Neural progenitor cell (in vitro differentiated cells): ENCODE measurements around the gene FAM53A. TPM values are rescaled to one million over a fixed set of nuclear protein-coding genes. Genes with fewer than 3 reads are reported as not detected.

Experiments used
- DNase-seq: peaks from one replicate; pipeline ENCODE4 v3.0.0-alpha.2; 2016; ENCODE audit warnings: low spot score
- H2AFZ ChIP-seq: fragments of 200-600 bp; sonication (generic); replicated peaks from 2 replicates; pipeline ENCODE4 v1.6.1; 2016; ENCODE audit warnings: antibody characterized with exemption
- H3F3A ChIP-seq: fragments of 200-600 bp; sonication (generic); 2 replicates; pipeline ENCODE4 v1.6.1; 2016; ENCODE audit warnings: antibody characterized with exemption, low read depth
- H3K27ac ChIP-seq: fragments of 200-600 bp; sonication (generic); 2 replicates; pipeline ENCODE4 v1.5.1; 2016; ENCODE audit warnings: mild to moderate bottlenecking
- H3K27me3 ChIP-seq: fragments of 200-600 bp; sonication (generic); 2 replicates; pipeline ENCODE4 v1.6.1; 2016; ENCODE audit warnings: mild to moderate bottlenecking, moderate library complexity
- H3K36me3 ChIP-seq: fragments of 200-600 bp; sonication (generic); 2 replicates; pipeline ENCODE4 v1.5.1; 2016
- H3K4me1 ChIP-seq: fragments of 200-600 bp; sonication (generic); 2 replicates; pipeline ENCODE4 v1.6.1; 2016; ENCODE audit warnings: mixed run types
- H3K4me2 ChIP-seq: fragments of 200-600 bp; sonication (generic); 2 replicates; pipeline ENCODE4 v1.6.1; 2016
- H3K4me3 ChIP-seq: fragments of 200-600 bp; sonication (generic); 2 replicates; pipeline ENCODE4 v1.5.1; 2016
- H3K79me2 ChIP-seq: fragments of 200-600 bp; sonication (generic); 2 replicates; pipeline ENCODE4 v1.6.1; 2016; ENCODE audit warnings: low read depth
- H3K9ac ChIP-seq: fragments of 200-600 bp; sonication (generic); 2 replicates; pipeline ENCODE4 v1.6.1; 2016
- H3K9me3 ChIP-seq: fragments of 200-600 bp; sonication (generic); 2 replicates; pipeline ENCODE4 v1.5.1; 2016; ENCODE audit warnings: low read depth
- H4K20me1 ChIP-seq: fragments of 200-600 bp; sonication (generic); 2 replicates; pipeline ENCODE4 v1.6.1; 2016; ENCODE audit warnings: low read depth
- H3K27ac Mint-ChIP-seq: 3 replicates; pipeline ENCODE4 v1.8.0; 2021; ENCODE audit warnings: mixed read lengths
- H3K27me3 Mint-ChIP-seq: 2 replicates; pipeline ENCODE4 v1.8.0; 2022; ENCODE audit warnings: low read depth, mild to moderate bottlenecking, inconsistent platforms, moderate library complexity, mixed read lengths; ENCODE audit not compliant: insufficient read depth
- H3K36me3 Mint-ChIP-seq: 3 replicates; pipeline ENCODE4 v1.8.0; 2021; ENCODE audit warnings: mixed read lengths
- H3K4me1 Mint-ChIP-seq: 3 replicates; pipeline ENCODE4 v1.8.0; 2021; ENCODE audit warnings: mixed read lengths
- H3K4me3 Mint-ChIP-seq: 3 replicates; pipeline ENCODE4 v1.8.0; 2021; ENCODE audit warnings: mild to moderate bottlenecking, moderate library complexity, mixed read lengths
- H3K9me3 Mint-ChIP-seq: 3 replicates; pipeline ENCODE4 v1.8.0; 2020; ENCODE audit warnings: mixed read lengths
- EZH2 ChIP-seq: fragments of 200-600 bp; sonication (generic); IDR thresholded peaks from 2 replicates; pipeline ENCODE4 v1.6.1; 2017; ENCODE audit warnings: antibody characterized with exemption, mild to moderate bottlenecking, moderate library complexity
- EZH2phosphoT487 ChIP-seq: fragments of 200-600 bp; sonication (generic); IDR thresholded peaks from 2 replicates; pipeline ENCODE4 v1.6.1; 2017; ENCODE audit warnings: antibody characterized with exemption
- total RNA-seq: library from RNA; depleted of rRNA; stranded (reverse); fragments of >200 nt; gene quantifications from 2 replicates; pipeline ENCODE4 v1.2.3, GENCODE V29; 2015; ENCODE audit warnings: low replicate concordance
- TF ChIP-seq, protein P1 (sequence below): fragments of 200-600 bp; sonication (generic); IDR thresholded peaks from 2 replicates; pipeline ENCODE4 v1.5.1; 2017; ENCODE audit warnings: antibody characterized with exemption, mild to moderate bottlenecking

The FAM53A gene
- total RNA-seq, 1 donor from 2014 or later, result 3.2 TPM

DNA sequence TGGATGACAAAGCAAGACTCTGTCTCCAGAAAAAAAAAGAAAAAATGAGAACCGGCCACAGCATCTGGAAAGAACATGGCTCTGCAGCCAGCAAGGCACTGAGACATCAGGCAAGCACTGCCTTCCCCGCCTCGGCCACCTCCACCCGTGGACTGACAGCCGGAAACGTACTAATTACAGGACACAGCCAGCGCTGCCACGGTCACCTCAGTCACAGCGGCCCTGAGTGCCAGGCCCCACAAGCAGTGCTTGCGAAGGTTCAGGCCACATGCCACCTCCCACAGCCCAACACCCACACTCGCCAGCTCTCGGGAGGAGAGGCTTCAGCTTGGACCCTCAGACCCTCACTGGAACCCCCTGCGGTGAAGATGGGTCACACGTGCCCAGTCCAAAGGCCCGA lies 16.8 kb downstream of the FAM53A start:
- no peaks in the 10 kb centered on the region for H3K27me3 ChIP-seq
- no peak overlapping the region for H3K27ac ChIP-seq
- H3K79me2 ChIP-seq, result no peaks in the 10 kb centered on the region
- H3K4me1 ChIP-seq, result peaks cover 10% of the 10 kb centered on the region
- TF ChIP-seq EZH2phosphoT487 (no peak), EZH2 (no peak)
- TF ChIP-seq, protein P1, sequence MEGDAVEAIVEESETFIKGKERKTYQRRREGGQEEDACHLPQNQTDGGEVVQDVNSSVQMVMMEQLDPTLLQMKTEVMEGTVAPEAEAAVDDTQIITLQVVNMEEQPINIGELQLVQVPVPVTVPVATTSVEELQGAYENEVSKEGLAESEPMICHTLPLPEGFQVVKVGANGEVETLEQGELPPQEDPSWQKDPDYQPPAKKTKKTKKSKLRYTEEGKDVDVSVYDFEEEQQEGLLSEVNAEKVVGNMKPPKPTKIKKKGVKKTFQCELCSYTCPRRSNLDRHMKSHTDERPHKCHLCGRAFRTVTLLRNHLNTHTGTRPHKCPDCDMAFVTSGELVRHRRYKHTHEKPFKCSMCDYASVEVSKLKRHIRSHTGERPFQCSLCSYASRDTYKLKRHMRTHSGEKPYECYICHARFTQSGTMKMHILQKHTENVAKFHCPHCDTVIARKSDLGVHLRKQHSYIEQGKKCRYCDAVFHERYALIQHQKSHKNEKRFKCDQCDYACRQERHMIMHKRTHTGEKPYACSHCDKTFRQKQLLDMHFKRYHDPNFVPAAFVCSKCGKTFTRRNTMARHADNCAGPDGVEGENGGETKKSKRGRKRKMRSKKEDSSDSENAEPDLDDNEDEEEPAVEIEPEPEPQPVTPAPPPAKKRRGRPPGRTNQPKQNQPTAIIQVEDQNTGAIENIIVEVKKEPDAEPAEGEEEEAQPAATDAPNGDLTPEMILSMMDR, result no peak
- no peaks in the 10 kb centered on the region for H3K36me3 ChIP-seq
- no peak overlapping the region for H3K4me3 Mint-ChIP-seq
- peaks cover 7% of the 10 kb centered on the region for H3K4me1 Mint-ChIP-seq
- no peaks in the 10 kb centered on the region for H3K9me3 ChIP-seq
- no peak for DNase-seq
- no peaks in the 10 kb centered on the region for H4K20me1 ChIP-seq
- no peak overlapping the region for H2AFZ ChIP-seq
- H3K36me3 Mint-ChIP-seq, result no peaks in the 10 kb centered on the region
- H3K4me3 ChIP-seq, result no peak overlapping the region
- H3K4me2 ChIP-seq, result no peak overlapping the region
- H3K9ac ChIP-seq, result no peak overlapping the region
- H3K27ac Mint-ChIP-seq, result no peak overlapping the region
- peaks cover 5% of the 10 kb centered on the region for H3K27me3 Mint-ChIP-seq
- H3K9me3 Mint-ChIP-seq, result no peaks in the 10 kb centered on the region
- no peaks in the 10 kb centered on the region for H3F3A ChIP-seq

DNA sequence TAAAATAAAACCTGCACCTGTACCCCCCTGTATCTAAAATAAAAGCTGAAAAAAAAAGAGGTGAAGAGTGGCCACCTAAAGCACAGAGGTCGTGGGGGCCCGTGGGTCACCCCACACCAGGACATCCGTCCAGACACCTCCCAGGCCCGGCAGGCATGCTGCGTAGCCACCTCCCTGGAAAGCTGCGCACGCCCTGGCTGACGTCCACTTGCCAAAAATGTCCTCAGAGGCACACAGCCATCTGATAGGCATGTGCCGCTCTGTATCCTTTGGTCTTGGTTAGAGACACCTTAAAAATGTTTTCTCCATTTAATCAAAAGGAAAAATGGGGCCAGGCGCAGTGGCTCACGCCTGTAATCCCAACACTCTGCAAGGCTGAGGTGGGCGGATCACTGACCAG lies 17.7 kb downstream of the FAM53A start:
- H4K20me1 ChIP-seq, result no peaks in the 10 kb centered on the region
- H3K27me3 ChIP-seq, result no peaks in the 10 kb centered on the region
- peaks cover 7% of the 10 kb centered on the region for H3K4me1 Mint-ChIP-seq
- no peak overlapping the region for H3K27ac Mint-ChIP-seq
- H3K27ac ChIP-seq, result no peak overlapping the region
- H3K4me2 ChIP-seq, result no peak overlapping the region
- H3K9ac ChIP-seq, result no peak overlapping the region
- H3K36me3 ChIP-seq, result no peaks in the 10 kb centered on the region
- H3F3A ChIP-seq, result no peaks in the 10 kb centered on the region
- H3K27me3 Mint-ChIP-seq, result peaks cover 4% of the 10 kb centered on the region
- no peaks in the 10 kb centered on the region for H3K36me3 Mint-ChIP-seq
- H3K4me1 ChIP-seq, result peaks cover 10% of the 10 kb centered on the region
- no peak overlapping the region for H2AFZ ChIP-seq
- H3K79me2 ChIP-seq, result no peaks in the 10 kb centered on the region
- H3K9me3 ChIP-seq, result no peaks in the 10 kb centered on the region
- DNase-seq, result no peak
- no peaks in the 10 kb centered on the region for H3K9me3 Mint-ChIP-seq
- H3K4me3 Mint-ChIP-seq, result no peak overlapping the region
- H3K4me3 ChIP-seq, result no peak overlapping the region
- TF ChIP-seq, protein P1, result no peak
- no peak for TF ChIP-seq EZH2phosphoT487

DNA sequence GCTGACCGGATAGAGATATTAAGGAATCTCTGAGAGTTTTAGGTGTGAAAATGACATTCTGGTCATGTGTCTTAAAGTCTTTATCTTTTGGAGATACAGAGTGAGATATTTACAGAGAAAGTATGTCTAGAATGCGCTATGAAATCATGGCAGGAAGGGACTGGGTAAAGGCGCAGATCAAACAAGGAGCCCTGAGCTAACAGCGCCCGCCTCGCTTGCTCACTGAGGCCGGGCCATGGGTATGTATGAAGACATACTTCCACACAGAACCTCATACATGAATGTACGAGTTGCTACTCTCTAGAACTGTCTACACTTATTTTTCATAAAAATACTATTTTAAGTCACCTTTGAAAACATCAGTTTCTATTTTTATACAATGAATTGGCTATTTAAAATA lies 20.0 kb downstream of the FAM53A start:
- TF ChIP-seq EZH2phosphoT487, result no peak
- no peak for TF ChIP-seq EZH2
- TF ChIP-seq, protein P1, result no peak
- H3K27me3 Mint-ChIP-seq, result peaks cover 2% of the 10 kb centered on the region
- H3K4me1 Mint-ChIP-seq, result peaks cover 7% of the 10 kb centered on the region
- Histone ChIP-seq H4K20me1 (no peaks in the 10 kb centered on the region), H3F3A (no peaks in the 10 kb centered on the region), H3K27me3 (no peaks in the 10 kb centered on the region), H3K4me1 (peaks cover 10% of the 10 kb centered on the region), H3K79me2 (no peaks in the 10 kb centered on the region), H3K9ac (no peak overlapping the region), H3K27ac (no peak overlapping the region), H2AFZ (no peak overlapping the region), H3K36me3 (no peaks in the 10 kb centered on the region), H3K4me2 (no peak overlapping the region), H3K4me3 (no peak overlapping the region), H3K9me3 (no peaks in the 10 kb centered on the region)
- no peak overlapping the region for H3K27ac Mint-ChIP-seq
- no peaks in the 10 kb centered on the region for H3K9me3 Mint-ChIP-seq
- DNase-seq, result no peak
- H3K4me3 Mint-ChIP-seq, result no peak overlapping the region
- no peaks in the 10 kb centered on the region for H3K36me3 Mint-ChIP-seq

DNA sequence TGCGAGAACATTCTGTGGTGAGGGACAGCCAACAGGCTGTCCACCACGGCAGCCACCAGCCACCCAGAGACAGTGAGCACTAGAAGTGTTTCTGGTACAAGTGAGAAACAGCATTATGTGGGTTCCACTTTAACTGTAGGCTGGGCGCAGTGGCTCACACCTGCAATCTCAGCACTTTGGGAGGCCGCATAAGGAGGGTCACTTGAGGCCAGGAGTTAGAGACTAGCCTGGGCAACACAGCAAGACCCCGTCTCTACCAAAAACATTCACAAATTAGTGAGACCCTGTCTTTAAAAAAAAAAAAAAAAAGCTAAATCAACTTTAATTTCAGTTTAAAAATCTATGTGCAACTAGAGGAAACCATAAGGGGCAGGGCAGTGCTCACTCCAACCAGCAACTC lies 20.6 kb downstream of the FAM53A start:
- TF ChIP-seq EZH2, result no peak
- TF ChIP-seq, protein P1, result no peak
- no peak for TF ChIP-seq EZH2phosphoT487
- Histone ChIP-seq H3K36me3 (no peaks in the 10 kb centered on the region), H2AFZ (no peak overlapping the region), H3K27me3 (no peaks in the 10 kb centered on the region), H3K9me3 (no peaks in the 10 kb centered on the region), H3K79me2 (no peaks in the 10 kb centered on the region), H3F3A (no peaks in the 10 kb centered on the region), H3K9ac (no peak overlapping the region), H3K27ac (no peak overlapping the region), H3K4me1 (peaks cover 8% of the 10 kb centered on the region), H3K4me3 (no peak overlapping the region), H4K20me1 (no peaks in the 10 kb centered on the region), H3K4me2 (no peak overlapping the region)
- no peaks in the 10 kb centered on the region for H3K36me3 Mint-ChIP-seq
- no peak overlapping the region for H3K4me3 Mint-ChIP-seq
- peaks cover 3% of the 10 kb centered on the region for H3K4me1 Mint-ChIP-seq
- no peak for DNase-seq
- peaks cover 2% of the 10 kb centered on the region for H3K27me3 Mint-ChIP-seq
- H3K27ac Mint-ChIP-seq, result no peak overlapping the region
- H3K9me3 Mint-ChIP-seq, result no peaks in the 10 kb centered on the region
